Kidney epithelial cell (primary cell): ENCODE results near the gene INPP5J. TPM values are rescaled to one million over a fixed set of nuclear protein-coding genes. Genes with fewer than 3 reads are reported as not detected.
"Not testable (repeated sequence)": the region's sequence is repeated elsewhere in the genome, so short reads cannot be mapped to it uniquely, and the experiment has no call there.

Experiments
- DNase-seq: peaks from one replicate; pipeline ENCODE4 v3.0.0-alpha.2; 2010; ENCODE audit warnings: low read depth
- H3K27me3 ChIP-seq: 2 replicates; pipeline ENCODE4 v1.6.0; 2011; ENCODE audit warnings: low read length; ENCODE audit not compliant: control insufficient read depth, insufficient read depth
- H3K36me3 ChIP-seq: 2 replicates; pipeline ENCODE4 v1.5.1; 2011; ENCODE audit warnings: low read length; ENCODE audit not compliant: control insufficient read depth, insufficient read depth
- H3K4me3 ChIP-seq: 2 replicates; pipeline ENCODE4 v1.5.1; 2011; ENCODE audit warnings: low read depth, mild to moderate bottlenecking, control low read depth, low read length
- CTCF ChIP-seq: IDR thresholded peaks from 2 replicates; pipeline ENCODE4 v1.5.1; 2011; ENCODE audit warnings: mild to moderate bottlenecking, moderate library complexity, low read length, control low read depth, inconsistent platforms; ENCODE audit not compliant: insufficient read depth, poor library complexity, severe bottlenecking
- total RNA-seq: library from RNA; depleted of rRNA; stranded (reverse); fragments of >200 nt; gene quantifications from 2 replicates; pipeline ENCODE4 v1.2.3, GENCODE V29; 2015

Gene INPP5J
- total RNA-seq, 1 donor from 2014 or later: 5.6 TPM

- no peaks in the 10 kb centered on the region for H3K27me3 ChIP-seq
- no peak for TF ChIP-seq CTCF
- no peak for DNase-seq
- H3K4me3 ChIP-seq: peak overlapping the region; percentile 40
- H3K36me3 ChIP-seq: no peaks in the 10 kb centered on the region
Measured at GRCh38 chr22:31107894-31108218, 14.9 kb upstream of the INPP5J start.

GRCh38 chr22:31112547-31113091, 10.1 kb upstream of the INPP5J start:
- DNase-seq, H3K27me3 ChIP-seq, H3K36me3 ChIP-seq, H3K4me3 ChIP-seq: not testable (repeated sequence)

GRCh38 chr22:31118046-31118820, 4.5 kb upstream of the INPP5J start:
- Histone ChIP-seq H3K27me3 (no peaks in the 10 kb centered on the region), H3K4me3 (no peak overlapping the region), H3K36me3 (no peaks in the 10 kb centered on the region)
- no peak for TF ChIP-seq CTCF
- DNase-seq: no peak

GRCh38 chr22:31119026-31119717, 3.6 kb upstream of the INPP5J start:
- TF ChIP-seq CTCF: no peak
- Histone ChIP-seq H3K36me3 (no peaks in the 10 kb centered on the region), H3K4me3 (no peak overlapping the region), H3K27me3 (no peaks in the 10 kb centered on the region)
- no peak for DNase-seq

GRCh38 chr22:31120230-31120629, 2.5 kb upstream of the INPP5J start:
- H3K4me3 ChIP-seq: no peak overlapping the region
- no peaks in the 10 kb centered on the region for H3K27me3 ChIP-seq
- no peaks in the 10 kb centered on the region for H3K36me3 ChIP-seq
- TF ChIP-seq CTCF: no peak
- no peak for DNase-seq

- Histone ChIP-seq H3K27me3 (no peaks in the 10 kb centered on the region), H3K4me3 (no peak overlapping the region), H3K36me3 (no peaks in the 10 kb centered on the region)
- no peak for DNase-seq
- no peak for TF ChIP-seq CTCF
Measured at GRCh38 chr22:31120642-31121041, 2.1 kb upstream of the INPP5J start.
